Measurements from ENCODE around the gene SHC2. TPM values are rescaled to one million over a fixed set of nuclear protein-coding genes. Genes with fewer than 3 reads are reported as not detected.

Gene SHC2
- total and polyA plus RNA-seq, 2 of the 13 experiments (the other 11 are each of a cell fraction or from before 2014, with no cell fraction given) = 9.0 to 18.3 TPM

GRCh38 chr19:506404-507285 lies 45.8 kb upstream of the SHC2 start (continued):
- 0 out of 2 replicates have a peak, but pooled peaks have one; percentile 37 for TF ChIP-seq TAF1 (CRISPR knock-in tag; IDR thresholded peaks at IDR 0.05)
- no peak for TF ChIP-seq ZUFSP (CRISPR knock-in tag; IDR thresholded peaks at IDR 0.05; ENCODE audit: borderline replicate concordance)
- TF ChIP-seq TRAFD1 (CRISPR knock-in tag; IDR thresholded peaks at IDR 0.05; ENCODE audit: borderline replicate concordance) = no peak
- TF ChIP-seq ZEB1 (IDR thresholded peaks at IDR 0.05; ENCODE audit: insufficient replicate concordance, low read depth) = no peak
- no peak for TF ChIP-seq GATA4 (IDR thresholded peaks at IDR 0.05; ENCODE audit: borderline replicate concordance, low read depth)
- no peak for TF ChIP-seq HMGXB3 (CRISPR knock-in tag; IDR thresholded peaks at IDR 0.05; ENCODE audit: borderline replicate concordance)
- TF ChIP-seq MAZ (IDR thresholded peaks at IDR 0.05; ENCODE audit: borderline replicate concordance, low read depth, low read length) = no peak; the same call in 1 of the 2 replicates
- TF ChIP-seq MAZ (CRISPR knock-in tag; IDR thresholded peaks at IDR 0.05; ENCODE audit: low read depth) = peak; percentile 89
- no peak for TF ChIP-seq SOX6 (IDR thresholded peaks at IDR 0.05)
- no peak for TF ChIP-seq SOX6 (CRISPR knock-in tag; IDR thresholded peaks at IDR 0.05)
- TF ChIP-seq REST (IDR thresholded peaks at IDR 0.05; ENCODE audit: borderline replicate concordance in 1 of 2, low read depth in 1 of 2, low read length in 2 of 2) = peak in 1 of 2 experiments; percentile 37; a peak in 1 of 4 replicates
- TF ChIP-seq MLLT10 (CRISPR knock-in tag; IDR thresholded peaks at IDR 0.05) = no peak
- TF ChIP-seq KDM3A (CRISPR knock-in tag; IDR thresholded peaks at IDR 0.05; ENCODE audit: low read depth) = peak; percentile 70; the same call in 1 of the 2 replicates
- no peak for TF ChIP-seq ZNF781 (CRISPR knock-in tag; IDR thresholded peaks at IDR 0.05; ENCODE audit: borderline replicate concordance, not compliant biosample characterization)
- no peak for TF ChIP-seq ZNF232 (CRISPR knock-in tag; IDR thresholded peaks at IDR 0.05; ENCODE audit: borderline replicate concordance)
- TF ChIP-seq ZNF253 (CRISPR knock-in tag; IDR thresholded peaks at IDR 0.05; ENCODE audit: borderline replicate concordance) = no peak
